ENCODE results near the gene F12.

The F12 gene

DNA sequence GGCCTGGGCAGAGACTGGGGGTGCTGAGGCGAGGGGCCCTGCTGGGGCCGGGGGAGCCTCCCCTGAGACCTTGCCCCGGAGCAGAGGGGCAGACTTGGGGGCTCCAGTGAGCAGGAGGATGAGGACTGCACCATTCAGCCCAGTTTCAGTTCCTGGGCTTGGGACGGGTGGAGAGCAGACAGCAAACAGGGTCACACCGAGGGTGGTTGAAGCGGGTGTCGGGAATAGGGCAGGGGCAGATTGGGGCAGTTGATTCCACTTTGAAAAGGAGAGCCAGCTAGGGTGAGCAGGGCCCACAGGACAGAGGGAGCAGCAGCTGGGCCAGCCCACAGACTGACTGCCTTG, 21.6 kb upstream of the F12 start:
- TF ChIP-seq, protein P1, sequence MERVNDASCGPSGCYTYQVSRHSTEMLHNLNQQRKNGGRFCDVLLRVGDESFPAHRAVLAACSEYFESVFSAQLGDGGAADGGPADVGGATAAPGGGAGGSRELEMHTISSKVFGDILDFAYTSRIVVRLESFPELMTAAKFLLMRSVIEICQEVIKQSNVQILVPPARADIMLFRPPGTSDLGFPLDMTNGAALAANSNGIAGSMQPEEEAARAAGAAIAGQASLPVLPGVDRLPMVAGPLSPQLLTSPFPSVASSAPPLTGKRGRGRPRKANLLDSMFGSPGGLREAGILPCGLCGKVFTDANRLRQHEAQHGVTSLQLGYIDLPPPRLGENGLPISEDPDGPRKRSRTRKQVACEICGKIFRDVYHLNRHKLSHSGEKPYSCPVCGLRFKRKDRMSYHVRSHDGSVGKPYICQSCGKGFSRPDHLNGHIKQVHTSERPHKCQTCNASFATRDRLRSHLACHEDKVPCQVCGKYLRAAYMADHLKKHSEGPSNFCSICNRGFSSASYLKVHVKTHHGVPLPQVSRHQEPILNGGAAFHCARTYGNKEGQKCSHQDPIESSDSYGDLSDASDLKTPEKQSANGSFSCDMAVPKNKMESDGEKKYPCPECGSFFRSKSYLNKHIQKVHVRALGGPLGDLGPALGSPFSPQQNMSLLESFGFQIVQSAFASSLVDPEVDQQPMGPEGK (CRISPR knock-in tag; IDR thresholded peaks at IDR 0.05; ENCODE audit: borderline replicate concordance): no peak
- TF ChIP-seq TOX (CRISPR knock-in tag; IDR thresholded peaks at IDR 0.05; ENCODE audit: borderline replicate concordance) (no peak), ARNTL (CRISPR knock-in tag; IDR thresholded peaks at IDR 0.05; ENCODE audit: borderline replicate concordance, low read depth) (no peak), ISL1 (CRISPR knock-in tag; IDR thresholded peaks at IDR 0.05) (no peak), ZFP3 (CRISPR knock-in tag; IDR thresholded peaks at IDR 0.05) (no peak), RARB (CRISPR knock-in tag; IDR thresholded peaks at IDR 0.05) (no peak), ESRRG (CRISPR knock-in tag; IDR thresholded peaks at IDR 0.05) (no peak), PPARA (CRISPR knock-in tag; IDR thresholded peaks at IDR 0.05; ENCODE audit: borderline replicate concordance) (no peak), ZNF70 (CRISPR knock-in tag; IDR thresholded peaks at IDR 0.05) (no peak), ZC3H10 (CRISPR knock-in tag; IDR thresholded peaks at IDR 0.05) (no peak), SNAI2 (CRISPR knock-in tag; IDR thresholded peaks at IDR 0.05) (no peak), TCF4 (CRISPR knock-in tag; IDR thresholded peaks at IDR 0.05; ENCODE audit: borderline replicate concordance) (no peak), ZNF565 (CRISPR knock-in tag; conservative IDR thresholded peaks at IDR 0.05; ENCODE audit: low read depth) (no peak), BACH2 (CRISPR knock-in tag; IDR thresholded peaks at IDR 0.05; ENCODE audit: borderline replicate concordance) (no peak), ZFP30 (CRISPR knock-in tag; IDR thresholded peaks at IDR 0.05) (no peak)
- TF ChIP-seq, protein P2, sequence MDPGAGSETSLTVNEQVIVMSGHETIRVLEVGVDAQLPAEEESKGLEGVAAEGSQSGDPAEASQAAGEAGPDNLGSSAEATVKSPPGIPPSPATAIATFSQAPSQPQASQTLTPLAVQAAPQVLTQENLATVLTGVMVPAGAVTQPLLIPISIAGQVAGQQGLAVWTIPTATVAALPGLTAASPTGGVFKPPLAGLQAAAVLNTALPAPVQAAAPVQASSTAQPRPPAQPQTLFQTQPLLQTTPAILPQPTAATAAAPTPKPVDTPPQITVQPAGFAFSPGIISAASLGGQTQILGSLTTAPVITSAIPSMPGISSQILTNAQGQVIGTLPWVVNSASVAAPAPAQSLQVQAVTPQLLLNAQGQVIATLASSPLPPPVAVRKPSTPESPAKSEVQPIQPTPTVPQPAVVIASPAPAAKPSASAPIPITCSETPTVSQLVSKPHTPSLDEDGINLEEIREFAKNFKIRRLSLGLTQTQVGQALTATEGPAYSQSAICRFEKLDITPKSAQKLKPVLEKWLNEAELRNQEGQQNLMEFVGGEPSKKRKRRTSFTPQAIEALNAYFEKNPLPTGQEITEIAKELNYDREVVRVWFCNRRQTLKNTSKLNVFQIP (CRISPR knock-in tag; IDR thresholded peaks at IDR 0.05; ENCODE audit: borderline replicate concordance, low read depth): no peak
- TF ChIP-seq, protein P3, sequence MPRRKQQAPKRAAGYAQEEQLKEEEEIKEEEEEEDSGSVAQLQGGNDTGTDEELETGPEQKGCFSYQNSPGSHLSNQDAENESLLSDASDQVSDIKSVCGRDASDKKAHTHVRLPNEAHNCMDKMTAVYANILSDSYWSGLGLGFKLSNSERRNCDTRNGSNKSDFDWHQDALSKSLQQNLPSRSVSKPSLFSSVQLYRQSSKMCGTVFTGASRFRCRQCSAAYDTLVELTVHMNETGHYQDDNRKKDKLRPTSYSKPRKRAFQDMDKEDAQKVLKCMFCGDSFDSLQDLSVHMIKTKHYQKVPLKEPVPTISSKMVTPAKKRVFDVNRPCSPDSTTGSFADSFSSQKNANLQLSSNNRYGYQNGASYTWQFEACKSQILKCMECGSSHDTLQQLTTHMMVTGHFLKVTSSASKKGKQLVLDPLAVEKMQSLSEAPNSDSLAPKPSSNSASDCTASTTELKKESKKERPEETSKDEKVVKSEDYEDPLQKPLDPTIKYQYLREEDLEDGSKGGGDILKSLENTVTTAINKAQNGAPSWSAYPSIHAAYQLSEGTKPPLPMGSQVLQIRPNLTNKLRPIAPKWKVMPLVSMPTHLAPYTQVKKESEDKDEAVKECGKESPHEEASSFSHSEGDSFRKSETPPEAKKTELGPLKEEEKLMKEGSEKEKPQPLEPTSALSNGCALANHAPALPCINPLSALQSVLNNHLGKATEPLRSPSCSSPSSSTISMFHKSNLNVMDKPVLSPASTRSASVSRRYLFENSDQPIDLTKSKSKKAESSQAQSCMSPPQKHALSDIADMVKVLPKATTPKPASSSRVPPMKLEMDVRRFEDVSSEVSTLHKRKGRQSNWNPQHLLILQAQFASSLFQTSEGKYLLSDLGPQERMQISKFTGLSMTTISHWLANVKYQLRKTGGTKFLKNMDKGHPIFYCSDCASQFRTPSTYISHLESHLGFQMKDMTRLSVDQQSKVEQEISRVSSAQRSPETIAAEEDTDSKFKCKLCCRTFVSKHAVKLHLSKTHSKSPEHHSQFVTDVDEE (CRISPR knock-in tag; IDR thresholded peaks at IDR 0.05): no peak
- no peak for ATAC-seq

DNA sequence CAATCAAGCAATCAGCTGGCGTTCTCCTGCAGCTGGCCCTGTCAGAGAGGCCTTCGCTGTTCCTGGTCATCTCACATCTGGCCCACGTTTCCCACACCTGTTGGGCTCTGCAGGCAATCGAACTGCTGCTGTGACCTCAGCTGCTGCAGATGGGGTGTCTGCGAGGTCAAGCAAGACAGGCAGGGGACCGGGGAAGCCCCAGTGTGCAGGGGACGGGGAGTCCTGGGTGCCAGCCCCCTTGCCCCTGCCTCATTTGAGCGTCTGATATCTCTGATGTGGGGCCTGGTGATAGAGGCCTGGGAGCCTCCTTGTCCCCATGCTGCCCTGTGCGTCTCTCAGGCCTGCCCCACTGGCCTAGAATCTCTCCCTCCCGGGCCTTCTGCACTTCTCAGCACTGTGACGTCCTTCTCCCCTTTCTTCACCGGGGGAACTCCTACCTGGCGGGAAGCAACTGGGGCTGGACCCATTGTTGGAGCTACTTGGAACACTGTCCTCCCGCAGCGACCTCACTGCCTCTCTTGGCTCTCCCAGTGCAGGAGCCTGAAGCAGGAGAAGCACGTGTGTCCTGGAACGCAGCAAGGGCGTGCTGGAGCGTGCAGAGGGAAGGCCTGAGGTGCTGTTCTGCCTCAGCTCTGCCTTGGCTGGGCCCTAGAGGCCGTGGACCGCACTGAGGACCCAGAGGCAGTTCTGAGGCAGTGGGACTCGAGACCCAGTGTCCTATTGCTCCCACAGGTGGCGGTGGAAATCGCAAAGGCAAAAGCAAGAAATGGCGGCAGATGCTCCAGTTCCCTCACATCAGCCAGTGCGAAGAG, 21.0 kb upstream of the F12 start:
- TF ChIP-seq SNAI2 (CRISPR knock-in tag; IDR thresholded peaks at IDR 0.05) (no peak), PPARA (CRISPR knock-in tag; IDR thresholded peaks at IDR 0.05; ENCODE audit: borderline replicate concordance) (no peak), ZNF70 (CRISPR knock-in tag; IDR thresholded peaks at IDR 0.05) (no peak), ZFP3 (CRISPR knock-in tag; IDR thresholded peaks at IDR 0.05) (no peak)
- TF ChIP-seq, protein P1 (CRISPR knock-in tag; IDR thresholded peaks at IDR 0.05; ENCODE audit: borderline replicate concordance): no peak
- TF ChIP-seq, protein P4, sequence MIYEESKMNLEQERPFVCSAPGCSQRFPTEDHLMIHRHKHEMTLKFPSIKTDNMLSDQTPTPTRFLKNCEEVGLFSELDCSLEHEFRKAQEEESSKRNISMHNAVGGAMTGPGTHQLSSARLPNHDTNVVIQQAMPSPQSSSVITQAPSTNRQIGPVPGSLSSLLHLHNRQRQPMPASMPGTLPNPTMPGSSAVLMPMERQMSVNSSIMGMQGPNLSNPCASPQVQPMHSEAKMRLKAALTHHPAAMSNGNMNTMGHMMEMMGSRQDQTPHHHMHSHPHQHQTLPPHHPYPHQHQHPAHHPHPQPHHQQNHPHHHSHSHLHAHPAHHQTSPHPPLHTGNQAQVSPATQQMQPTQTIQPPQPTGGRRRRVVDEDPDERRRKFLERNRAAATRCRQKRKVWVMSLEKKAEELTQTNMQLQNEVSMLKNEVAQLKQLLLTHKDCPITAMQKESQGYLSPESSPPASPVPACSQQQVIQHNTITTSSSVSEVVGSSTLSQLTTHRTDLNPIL (CRISPR knock-in tag; IDR thresholded peaks at IDR 0.05; ENCODE audit: low read depth): no peak
- ATAC-seq: no peak

Data from SK-N-SH treated with all-trans-retinoic acid at 6 μM for 48 hours (cell line).